HL-60 (cell line): ENCODE measurements around the gene LRRC58.

Source experiments
- DNase-seq, 2 experiments: peaks; one replicate each; pipeline ENCODE4 v3.0.0-alpha.2; 2010 to 2020; ENCODE audit warnings: low read depth in 1 of 2, low spot score in 1 of 2
- H3K27ac ChIP-seq: fragments of 250-450 bp; sonication (Bioruptor Pico); replicated peaks from 2 replicates; pipeline ENCODE4 v1.5.1; 2020; ENCODE audit warnings: mild to moderate bottlenecking, moderate library complexity
- H3K27me3 ChIP-seq: fragments of 250-450 bp; sonication (Bioruptor Pico); 2 replicates; pipeline ENCODE4 v1.5.1; 2021; ENCODE audit warnings: mild to moderate bottlenecking, moderate library complexity; ENCODE audit not compliant: insufficient read depth, poor library complexity, severe bottlenecking
- H3K4me3 ChIP-seq: replicated peaks from 2 replicates; pipeline ENCODE4 v1.5.1; 2011; ENCODE audit warnings: mild to moderate bottlenecking, control low read depth, low read length; ENCODE audit not compliant: insufficient read depth
- GABPA ChIP-seq: IDR thresholded peaks from 2 replicates; pipeline ENCODE4 v1.6.1; 2012; ENCODE audit warnings: low read depth
- POLR2AphosphoS5 ChIP-seq: IDR thresholded peaks from 2 replicates; pipeline ENCODE4 v1.6.1; 2012; ENCODE audit warnings: low read depth
- SPI1 ChIP-seq: IDR thresholded peaks from 2 replicates; pipeline ENCODE4 v1.6.1; 2012; ENCODE audit warnings: low read depth, mild to moderate bottlenecking, borderline replicate concordance
- TF ChIP-seq, protein P1 (sequence below): IDR thresholded peaks from 2 replicates; pipeline ENCODE4 v1.6.1; 2012; ENCODE audit warnings: low read depth; ENCODE audit not compliant: insufficient replicate concordance
- TF ChIP-seq, protein P2 (sequence below): IDR thresholded peaks from one replicate; pipeline ENCODE4 v1.5.1; 2011; ENCODE audit warnings: low read length, control low read depth, inconsistent platforms; ENCODE audit not compliant: insufficient read depth

LRRC58 gene

DNA sequence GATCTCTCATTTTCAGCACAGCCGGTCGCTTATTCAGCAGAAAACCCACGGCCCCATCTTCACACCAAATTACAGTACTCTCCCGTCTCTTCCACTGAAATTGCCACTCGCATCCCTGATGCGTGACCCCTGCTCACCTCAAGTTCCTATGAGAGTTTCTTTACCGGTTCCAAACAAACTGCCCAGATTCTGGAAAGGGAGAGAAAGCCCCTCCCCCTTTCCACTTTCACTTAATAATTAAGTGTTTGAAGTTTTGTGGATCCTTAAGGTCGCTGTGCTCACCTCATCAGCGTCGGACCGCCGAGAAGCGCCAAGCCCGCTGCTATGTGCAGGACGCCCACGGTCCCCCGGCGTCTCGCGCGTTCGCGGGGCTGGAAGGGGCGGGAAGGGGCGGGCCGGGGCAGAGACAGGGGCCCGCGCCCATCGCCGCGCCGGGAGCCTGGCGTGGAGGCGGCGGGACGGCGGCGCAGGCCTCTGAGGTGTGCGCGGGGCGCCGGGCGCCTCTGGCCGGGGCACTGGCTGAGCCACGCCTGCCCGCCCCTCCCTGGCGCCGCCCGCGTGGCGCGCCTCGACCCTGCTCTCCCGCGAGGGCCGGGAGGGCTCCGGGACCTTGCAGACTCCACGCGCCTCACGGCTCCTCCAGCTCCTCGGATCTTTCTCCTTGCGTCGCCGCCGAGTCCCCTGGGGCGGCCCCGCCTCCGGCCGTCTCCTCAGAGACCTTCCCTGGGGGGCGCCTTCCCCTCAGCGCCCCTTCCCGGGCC lies 64.2 kb downstream of the LRRC58 start, which contains the start of gene GPR156:
GPR156 (minus strand) TSS at position 476 of the 761 bp plus-strand sequence. CDS start 41,124 bp downstream, outside the sequence.
- no peak within 1 kb of the TSS for H3K4me3 ChIP-seq
- no peak within 1 kb of the TSS for H3K27ac ChIP-seq
- H3K27me3 ChIP-seq: peaks cover 18% of the 10 kb centered on the region
- TF ChIP-seq POLR2AphosphoS5 (no peak), GABPA (no peak), SPI1 (no peak)
- TF ChIP-seq, protein P1, sequence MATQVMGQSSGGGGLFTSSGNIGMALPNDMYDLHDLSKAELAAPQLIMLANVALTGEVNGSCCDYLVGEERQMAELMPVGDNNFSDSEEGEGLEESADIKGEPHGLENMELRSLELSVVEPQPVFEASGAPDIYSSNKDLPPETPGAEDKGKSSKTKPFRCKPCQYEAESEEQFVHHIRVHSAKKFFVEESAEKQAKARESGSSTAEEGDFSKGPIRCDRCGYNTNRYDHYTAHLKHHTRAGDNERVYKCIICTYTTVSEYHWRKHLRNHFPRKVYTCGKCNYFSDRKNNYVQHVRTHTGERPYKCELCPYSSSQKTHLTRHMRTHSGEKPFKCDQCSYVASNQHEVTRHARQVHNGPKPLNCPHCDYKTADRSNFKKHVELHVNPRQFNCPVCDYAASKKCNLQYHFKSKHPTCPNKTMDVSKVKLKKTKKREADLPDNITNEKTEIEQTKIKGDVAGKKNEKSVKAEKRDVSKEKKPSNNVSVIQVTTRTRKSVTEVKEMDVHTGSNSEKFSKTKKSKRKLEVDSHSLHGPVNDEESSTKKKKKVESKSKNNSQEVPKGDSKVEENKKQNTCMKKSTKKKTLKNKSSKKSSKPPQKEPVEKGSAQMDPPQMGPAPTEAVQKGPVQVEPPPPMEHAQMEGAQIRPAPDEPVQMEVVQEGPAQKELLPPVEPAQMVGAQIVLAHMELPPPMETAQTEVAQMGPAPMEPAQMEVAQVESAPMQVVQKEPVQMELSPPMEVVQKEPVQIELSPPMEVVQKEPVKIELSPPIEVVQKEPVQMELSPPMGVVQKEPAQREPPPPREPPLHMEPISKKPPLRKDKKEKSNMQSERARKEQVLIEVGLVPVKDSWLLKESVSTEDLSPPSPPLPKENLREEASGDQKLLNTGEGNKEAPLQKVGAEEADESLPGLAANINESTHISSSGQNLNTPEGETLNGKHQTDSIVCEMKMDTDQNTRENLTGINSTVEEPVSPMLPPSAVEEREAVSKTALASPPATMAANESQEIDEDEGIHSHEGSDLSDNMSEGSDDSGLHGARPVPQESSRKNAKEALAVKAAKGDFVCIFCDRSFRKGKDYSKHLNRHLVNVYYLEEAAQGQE: no peak
- TF ChIP-seq, protein P2, sequence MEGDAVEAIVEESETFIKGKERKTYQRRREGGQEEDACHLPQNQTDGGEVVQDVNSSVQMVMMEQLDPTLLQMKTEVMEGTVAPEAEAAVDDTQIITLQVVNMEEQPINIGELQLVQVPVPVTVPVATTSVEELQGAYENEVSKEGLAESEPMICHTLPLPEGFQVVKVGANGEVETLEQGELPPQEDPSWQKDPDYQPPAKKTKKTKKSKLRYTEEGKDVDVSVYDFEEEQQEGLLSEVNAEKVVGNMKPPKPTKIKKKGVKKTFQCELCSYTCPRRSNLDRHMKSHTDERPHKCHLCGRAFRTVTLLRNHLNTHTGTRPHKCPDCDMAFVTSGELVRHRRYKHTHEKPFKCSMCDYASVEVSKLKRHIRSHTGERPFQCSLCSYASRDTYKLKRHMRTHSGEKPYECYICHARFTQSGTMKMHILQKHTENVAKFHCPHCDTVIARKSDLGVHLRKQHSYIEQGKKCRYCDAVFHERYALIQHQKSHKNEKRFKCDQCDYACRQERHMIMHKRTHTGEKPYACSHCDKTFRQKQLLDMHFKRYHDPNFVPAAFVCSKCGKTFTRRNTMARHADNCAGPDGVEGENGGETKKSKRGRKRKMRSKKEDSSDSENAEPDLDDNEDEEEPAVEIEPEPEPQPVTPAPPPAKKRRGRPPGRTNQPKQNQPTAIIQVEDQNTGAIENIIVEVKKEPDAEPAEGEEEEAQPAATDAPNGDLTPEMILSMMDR: no peak
- DNase-seq: no peak

DNA sequence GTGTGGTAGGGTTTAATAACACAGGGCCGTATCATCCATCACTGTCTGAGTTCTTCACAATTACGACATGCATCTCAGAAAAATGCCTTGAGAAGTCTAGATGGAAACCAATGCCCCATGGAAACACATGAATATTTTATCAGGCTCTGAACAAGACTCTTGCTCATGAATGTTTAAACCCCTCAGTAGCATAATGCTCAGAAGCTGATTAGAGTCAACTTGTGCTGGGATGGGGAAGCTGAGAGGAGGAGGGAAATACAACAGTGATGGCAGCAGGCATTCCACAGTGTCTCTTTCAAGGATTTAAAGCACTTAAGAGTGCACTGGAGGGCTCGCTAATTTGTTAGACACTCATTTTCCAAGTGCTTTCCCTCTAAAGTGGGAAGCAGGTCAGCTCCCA lies 67.9 kb downstream of the LRRC58 start:
- no peak overlapping the region for H3K4me3 ChIP-seq
- H3K27ac ChIP-seq: no peak overlapping the region
- H3K27me3 ChIP-seq: peaks cover 18% of the 10 kb centered on the region
- no peak for DNase-seq
- TF ChIP-seq POLR2AphosphoS5: no peak
- TF ChIP-seq, protein P1: no peak
- TF ChIP-seq, protein P2: no peak
- no peak for TF ChIP-seq SPI1
- no peak for TF ChIP-seq GABPA

DNA sequence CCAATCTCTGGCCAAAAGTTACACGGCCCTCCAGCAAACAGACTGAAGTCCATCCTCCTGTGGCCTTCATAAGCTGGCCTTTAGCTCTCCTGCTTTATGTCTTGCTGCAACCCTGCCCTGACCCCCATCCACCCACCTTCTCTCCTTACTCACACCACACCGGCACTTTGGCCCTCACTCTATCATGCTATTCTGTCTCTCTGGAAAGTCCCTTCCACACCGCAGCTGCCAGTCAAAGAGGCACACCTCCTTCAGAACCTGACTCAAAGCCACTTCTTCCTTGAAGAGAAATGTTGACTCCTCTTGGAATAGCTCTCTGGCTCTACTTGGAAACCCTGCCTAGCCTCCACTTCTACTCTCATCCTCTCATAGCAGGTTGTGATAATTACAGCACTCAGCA lies 68.6 kb downstream of the LRRC58 start:
- Histone ChIP-seq H3K27me3 (peaks cover 13% of the 10 kb centered on the region), H3K4me3 (no peak overlapping the region), H3K27ac (no peak overlapping the region)
- TF ChIP-seq POLR2AphosphoS5 (no peak), SPI1 (no peak), GABPA (no peak)
- TF ChIP-seq, protein P2: no peak
- TF ChIP-seq, protein P1: no peak
- no peak for DNase-seq
